HG02642 (cell line): ENCODE data around the gene PDE9A.

Experiments
- ATAC-seq: cut with Tn5 transposase; IDR thresholded peaks from one replicate; pipeline ENCODE4 v1.9.1; 2021; ENCODE audit warnings: mild to moderate bottlenecking; ENCODE audit not compliant: unreplicated experiment, poor library complexity

PDE9A gene

GRCh38 chr21:42764443-42764760 lies 111.0 kb downstream of the PDE9A start:
- ATAC-seq = no peak

DNA sequence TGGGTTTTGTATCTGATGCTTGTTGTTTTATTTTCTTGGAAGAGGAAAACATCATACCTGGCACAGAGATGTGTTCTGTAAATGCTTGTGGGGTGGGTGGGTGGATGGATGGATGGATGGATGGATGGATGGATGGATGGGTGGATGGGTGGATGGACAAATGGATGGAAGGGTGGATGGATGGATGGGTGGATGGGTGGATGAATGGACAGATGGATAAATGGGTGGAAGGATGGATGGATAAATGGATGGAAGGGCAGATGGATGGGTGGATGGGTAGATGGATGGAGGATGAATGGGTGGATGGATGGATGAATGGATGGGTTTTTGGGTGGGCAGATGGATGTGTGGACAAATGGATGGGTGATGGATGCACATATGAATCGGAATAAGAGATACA lies 111.5 kb downstream of the PDE9A start:
- ATAC-seq = no peak

- no peak for ATAC-seq
These were observed 112.2 kb downstream of the PDE9A start for GRCh38 chr21:42765656-42766055.

GRCh38 chr21:42766739-42767560 lies 113.5 kb downstream of the PDE9A start:
- ATAC-seq = no peak

GRCh38 chr21:42767561-42767835 lies 114.1 kb downstream of the PDE9A start:
- ATAC-seq = no peak

GRCh38 chr21:42768324-42769121 lies 115.1 kb downstream of the PDE9A start:
- no peak for ATAC-seq

DNA sequence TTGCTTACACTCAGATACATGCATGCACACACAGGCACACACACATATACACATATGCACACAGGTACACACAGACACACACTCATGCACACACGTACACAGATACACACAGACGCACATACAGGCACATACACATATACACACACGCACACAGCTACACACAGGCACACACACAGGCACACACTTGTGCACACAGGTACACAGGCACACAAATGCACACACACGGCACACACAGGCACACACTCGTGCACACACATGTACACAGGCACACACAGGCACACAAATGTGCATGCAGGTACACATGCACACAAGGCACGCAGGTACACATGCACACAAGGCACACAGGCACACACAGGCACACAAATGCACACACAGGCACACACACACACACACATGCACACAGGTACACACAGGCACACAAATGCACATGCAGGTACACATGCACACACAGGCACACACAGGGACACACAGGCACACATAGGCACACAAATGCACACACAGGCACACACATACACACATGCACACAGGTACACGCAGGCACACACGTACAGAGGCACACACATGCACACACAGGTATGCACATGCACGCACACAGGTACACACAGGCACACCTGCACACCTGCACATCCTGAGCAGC lies 115.9 kb downstream of the PDE9A start:
- no peak for ATAC-seq

GRCh38 chr21:42769820-42770716 lies 116.6 kb downstream of the PDE9A start:
- no peak for ATAC-seq

DNA sequence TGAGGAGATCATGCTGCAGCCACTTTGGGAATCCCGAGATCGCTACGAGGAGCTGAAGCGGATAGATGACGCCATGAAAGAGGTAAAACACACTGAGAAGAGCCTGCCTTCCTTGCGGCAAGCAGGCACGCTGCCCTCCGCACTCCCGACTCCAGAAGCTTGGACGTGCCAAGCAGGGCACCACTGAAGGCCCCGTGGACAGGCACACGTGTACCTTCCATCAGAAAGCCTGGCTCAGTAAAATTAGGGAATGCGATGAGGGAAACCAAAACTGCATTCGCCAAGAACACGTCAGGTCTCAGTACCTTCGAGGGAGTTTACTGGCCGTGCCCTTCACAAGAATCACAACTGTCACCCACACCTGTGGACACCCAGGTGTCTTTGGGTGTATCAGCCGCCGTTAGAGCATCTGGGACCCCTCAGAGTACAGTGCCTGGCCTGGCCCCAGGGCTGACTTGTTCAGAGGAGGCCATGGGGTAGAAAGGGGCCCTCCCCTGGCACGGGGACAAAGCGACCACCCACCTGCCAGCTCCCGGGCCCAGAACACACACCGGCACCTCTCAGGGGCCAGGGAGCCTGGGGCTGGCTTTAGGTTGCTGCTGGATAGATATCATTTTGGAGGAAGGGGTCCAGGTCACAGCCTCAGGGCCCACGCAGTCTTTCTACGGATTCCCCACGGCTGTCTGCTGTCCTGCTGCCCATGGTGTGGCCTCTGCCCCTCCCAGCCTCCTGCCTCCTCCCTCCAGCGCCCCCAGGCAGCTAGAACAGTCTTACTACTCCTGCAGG lies 117.5 kb downstream of the PDE9A start:
- ATAC-seq = no peak

DNA sequence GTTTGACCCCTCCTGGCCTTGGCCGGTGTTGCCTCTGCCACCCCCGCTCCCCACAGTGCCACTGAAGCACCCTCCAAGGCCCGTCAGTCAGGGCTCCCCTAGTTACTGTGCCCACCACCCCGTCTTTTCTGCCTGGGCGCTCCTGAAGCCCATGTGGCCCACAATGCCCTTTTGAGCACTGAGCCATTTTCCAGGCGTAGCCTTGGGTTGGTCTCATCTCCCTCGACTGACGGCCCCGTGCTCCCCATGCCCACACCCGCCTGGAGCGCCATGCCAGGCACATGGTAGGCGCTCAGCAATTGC lies 118.0 kb downstream of the PDE9A start:
- ATAC-seq = no peak

GRCh38 chr21:42775123-42775522 lies 121.7 kb downstream of the PDE9A start:
- ATAC-seq = no peak

- ATAC-seq = no peak
These were observed 122.5 kb downstream of the PDE9A start for GRCh38 chr21:42775891-42776290.

GRCh38 chr21:42777064-42777756 lies 123.8 kb downstream of the PDE9A start:
- ATAC-seq = no peak

DNA sequence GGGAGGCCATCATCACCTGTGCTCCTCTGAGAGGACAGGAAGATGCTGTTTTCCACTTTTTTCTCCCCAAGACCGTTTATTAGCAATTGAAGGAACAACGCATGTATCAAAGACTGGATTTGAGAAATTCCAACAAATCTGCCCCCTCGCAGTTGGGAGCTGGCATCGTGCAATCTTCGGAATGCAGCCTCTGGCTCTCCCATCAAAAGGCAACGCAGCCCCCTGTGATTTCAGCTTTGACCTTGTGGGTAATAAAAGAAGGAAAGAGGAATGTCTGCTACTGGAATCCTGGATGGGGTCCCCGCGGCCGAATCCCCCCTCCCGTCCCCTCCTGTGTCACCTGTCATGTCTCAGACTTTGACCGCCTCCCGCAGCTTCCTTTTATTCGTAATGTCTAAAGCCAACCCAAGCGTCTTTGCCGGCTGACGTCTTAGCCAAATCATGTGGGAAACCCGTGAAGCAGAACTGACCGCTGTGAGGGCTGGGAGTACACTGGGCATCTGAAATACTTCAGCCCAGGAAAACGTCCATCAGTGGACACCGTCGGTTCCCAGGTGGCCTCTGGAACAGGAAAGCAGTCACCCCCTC lies 124.4 kb downstream of the PDE9A start:
- ATAC-seq = no peak

DNA sequence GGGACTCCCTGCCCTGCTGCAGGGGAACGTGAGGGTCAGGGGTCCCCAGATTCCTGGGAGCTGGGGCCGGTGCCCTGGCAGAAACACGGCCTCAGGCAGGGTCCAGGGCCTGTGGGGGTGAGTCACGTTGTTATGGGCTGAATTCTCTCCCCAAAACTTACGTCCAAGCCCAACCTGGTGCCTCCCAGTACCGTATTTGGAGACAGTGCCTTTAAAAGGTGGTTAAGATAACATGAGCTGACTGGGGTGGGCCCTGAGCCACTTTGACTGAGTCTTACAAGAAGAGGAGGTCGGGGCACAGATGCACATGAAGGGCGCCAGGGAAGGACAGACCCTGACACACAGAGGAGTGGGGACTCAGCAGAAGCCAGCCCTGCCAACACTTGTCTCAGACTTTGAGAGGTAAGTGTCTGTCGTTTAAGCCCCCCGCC lies 126.0 kb downstream of the PDE9A start:
- ATAC-seq = no peak

- no peak for ATAC-seq
These were observed 127.2 kb downstream of the PDE9A start for GRCh38 chr21:42780617-42781016.

GRCh38 chr21:42781150-42781970 lies 127.9 kb downstream of the PDE9A start:
- ATAC-seq = no peak
